Muscle layer of colon (tissue), 2 donors: Measurements from ENCODE around the gene TAGLN.

Source experiments
- H3K27ac ChIP-seq: one replicate; pipeline ENCODE4 v1.7.0; 2013; ENCODE audit warnings: low read depth, mild to moderate bottlenecking, low read length, moderate library complexity
- H3K27me3 ChIP-seq, 2 donors: one replicate each; pipeline ENCODE4 v1.7.0; 2013; ENCODE audit warnings: low read length in 2 of 2, mild to moderate bottlenecking in 2 of 2; ENCODE audit not compliant: insufficient read depth in 2 of 2, control insufficient read depth in 1 of 2
- H3K36me3 ChIP-seq: one replicate; pipeline ENCODE4 v1.7.0; 2013; ENCODE audit warnings: mild to moderate bottlenecking, low read length; ENCODE audit not compliant: insufficient read depth
- H3K4me1 ChIP-seq: one replicate; pipeline ENCODE4 v1.7.0; 2013; ENCODE audit warnings: mild to moderate bottlenecking, low read length; ENCODE audit not compliant: insufficient read depth
- H3K4me3 ChIP-seq, 2 donors: one replicate each; pipeline ENCODE4 v1.7.0; 2013; ENCODE audit warnings: low read length in 2 of 2, low read depth in 1 of 2, mild to moderate bottlenecking in 1 of 2, moderate library complexity in 1 of 2
- H3K9ac ChIP-seq: one replicate; pipeline ENCODE4 v1.7.0; 2013; ENCODE audit warnings: low read length
- H3K9me3 ChIP-seq: one replicate; pipeline ENCODE4 v1.7.0; 2013; ENCODE audit warnings: mild to moderate bottlenecking, low read length
- donor health status: abdominal sarcoma.
- donor health status: Adenocarcinoma of cecum.

The TAGLN gene

DNA sequence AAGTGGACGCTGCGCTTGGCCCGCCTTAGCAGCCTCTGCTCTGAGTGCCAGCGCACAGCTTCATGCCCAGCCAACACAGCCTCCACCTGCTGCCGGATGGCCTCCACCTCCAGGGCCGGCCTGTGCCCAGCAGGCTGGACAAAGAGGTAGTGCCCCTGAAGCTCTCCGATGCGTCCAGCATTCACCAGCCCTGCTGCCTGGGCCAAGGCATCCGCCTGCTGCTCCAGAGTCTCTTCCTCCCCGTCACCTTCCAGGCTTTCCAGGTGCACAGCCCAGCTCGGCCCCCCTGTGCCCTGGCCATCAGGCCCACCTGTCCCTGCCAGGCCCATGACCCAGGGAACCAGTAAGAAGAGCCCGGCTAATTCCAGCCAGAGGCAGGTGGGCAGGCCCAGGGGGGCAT lies 30.2 kb downstream of the TAGLN start:
- Histone ChIP-seq H3K36me3 (peaks cover 41% of the 10 kb centered on the region), H3K4me1 (peaks cover 25% of the 10 kb centered on the region), H3K27me3 (no peaks in the 10 kb centered on the region), H3K9ac (no peak overlapping the region), H3K9me3 (no peaks in the 10 kb centered on the region), H3K27ac (no peak overlapping the region), H3K4me3 (no peak overlapping the region)

DNA sequence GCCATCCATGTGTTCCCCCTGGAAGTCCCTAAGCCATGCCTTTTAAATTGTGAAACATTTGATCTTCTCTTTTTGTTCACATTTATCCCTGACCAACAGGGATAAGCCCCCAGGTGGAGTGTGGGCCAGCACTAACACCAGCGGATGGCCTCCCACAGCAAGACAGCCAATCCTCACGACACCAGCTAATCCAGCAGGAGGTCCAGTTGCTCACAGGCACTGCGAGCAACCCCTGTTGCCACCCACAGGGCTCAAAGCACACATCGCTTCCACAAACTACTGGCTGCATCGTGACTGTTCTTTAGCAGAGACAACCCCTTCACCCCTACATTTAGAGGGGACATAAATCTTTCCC lies 30.7 kb downstream of the TAGLN start:
- no peak overlapping the region for H3K9ac ChIP-seq
- H3K4me3 ChIP-seq: no peak overlapping the region
- no peaks in the 10 kb centered on the region for H3K27me3 ChIP-seq
- H3K9me3 ChIP-seq: no peaks in the 10 kb centered on the region
- peaks cover 21% of the 10 kb centered on the region for H3K4me1 ChIP-seq
- H3K27ac ChIP-seq: no peak overlapping the region
- peaks cover 39% of the 10 kb centered on the region for H3K36me3 ChIP-seq

DNA sequence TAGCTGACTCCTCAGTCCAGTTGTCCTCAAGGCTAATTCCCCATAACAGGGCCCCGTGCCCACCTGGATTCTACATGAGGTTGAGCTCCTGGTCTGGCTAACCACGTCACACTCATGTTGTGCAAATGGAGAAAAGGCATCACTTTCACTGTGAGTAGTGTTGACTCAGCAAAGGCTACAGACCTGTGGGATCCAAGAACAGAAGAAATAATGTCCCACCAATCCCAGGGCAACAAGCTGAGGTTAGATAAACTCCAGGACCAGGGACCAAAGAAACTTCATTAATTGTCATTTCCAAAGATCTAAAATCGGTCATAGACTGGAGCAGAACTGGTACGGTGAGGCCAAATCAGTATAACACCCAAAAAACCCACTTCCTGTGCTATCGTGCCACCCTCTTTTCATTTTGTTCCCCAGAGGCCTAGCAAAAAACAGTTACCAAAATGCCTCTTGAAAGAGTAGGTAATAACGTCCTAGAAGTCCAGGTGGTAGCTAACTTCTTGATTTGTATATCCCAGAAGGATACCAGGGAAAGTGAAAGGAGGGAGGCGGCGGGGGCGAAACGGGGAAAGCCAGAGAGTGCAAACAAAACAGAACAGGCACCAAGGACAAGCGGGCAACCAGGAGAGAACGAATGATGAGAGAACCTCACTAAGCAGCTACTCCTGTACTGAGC lies 31.3 kb downstream of the TAGLN start:
- H3K9ac ChIP-seq: no peak overlapping the region
- no peaks in the 10 kb centered on the region for H3K9me3 ChIP-seq
- H3K27me3 ChIP-seq: no peaks in the 10 kb centered on the region
- H3K4me1 ChIP-seq: peaks cover 21% of the 10 kb centered on the region
- H3K4me3 ChIP-seq: peak overlapping the region in 1 of 2 donors; percentile 95
- peaks cover 37% of the 10 kb centered on the region for H3K36me3 ChIP-seq
- no peak overlapping the region for H3K27ac ChIP-seq

DNA sequence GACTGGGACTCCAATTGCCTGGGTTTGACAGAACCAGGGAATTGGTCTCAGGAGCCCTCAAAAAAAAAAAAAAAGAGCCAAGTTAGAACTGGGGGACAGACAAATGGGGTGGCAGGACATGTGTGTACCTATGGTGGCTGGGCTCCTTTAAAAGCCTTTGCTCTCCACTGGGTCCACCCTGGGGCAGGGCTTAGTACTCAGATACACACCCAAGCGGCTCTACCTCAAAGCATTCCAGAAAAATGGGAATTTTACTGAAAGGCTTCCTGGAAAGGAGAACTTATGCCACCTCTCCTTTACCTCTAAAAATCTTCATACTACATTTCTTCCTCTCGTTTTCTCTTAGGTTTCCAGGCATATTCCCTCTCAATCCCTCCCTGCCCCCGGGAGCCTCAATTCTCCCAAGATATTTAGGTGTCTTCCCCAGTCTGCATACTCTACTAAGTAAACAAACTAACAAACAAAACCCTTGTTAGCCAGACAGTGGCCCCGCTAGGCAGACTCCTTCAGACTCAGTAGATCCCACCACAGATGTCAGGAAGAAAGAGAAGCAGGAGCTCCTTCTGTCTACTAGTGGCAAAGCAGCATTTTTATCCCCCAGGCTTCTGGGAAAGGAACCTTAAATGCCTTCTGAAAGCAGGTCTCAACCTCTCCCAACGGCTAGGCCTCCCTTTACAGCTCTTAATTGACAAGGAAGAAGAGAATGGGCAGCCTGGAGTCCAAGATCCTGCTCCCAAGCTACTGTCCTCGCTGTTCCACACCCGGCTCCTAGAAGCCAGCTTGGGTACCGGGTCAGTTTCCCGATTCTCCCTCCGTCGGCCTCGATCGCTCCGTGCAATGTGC lies 32.0 kb downstream of the TAGLN start:
- H3K9me3 ChIP-seq: no peaks in the 10 kb centered on the region
- H3K27me3 ChIP-seq: no peaks in the 10 kb centered on the region
- H3K36me3 ChIP-seq: peaks cover 33% of the 10 kb centered on the region
- H3K27ac ChIP-seq: peak overlapping the region; percentile 100
- H3K4me1 ChIP-seq: peaks cover 21% of the 10 kb centered on the region
- peak overlapping the region; percentile 91 to 95 for H3K4me3 ChIP-seq
- peak overlapping the region; percentile 74 for H3K9ac ChIP-seq

DNA sequence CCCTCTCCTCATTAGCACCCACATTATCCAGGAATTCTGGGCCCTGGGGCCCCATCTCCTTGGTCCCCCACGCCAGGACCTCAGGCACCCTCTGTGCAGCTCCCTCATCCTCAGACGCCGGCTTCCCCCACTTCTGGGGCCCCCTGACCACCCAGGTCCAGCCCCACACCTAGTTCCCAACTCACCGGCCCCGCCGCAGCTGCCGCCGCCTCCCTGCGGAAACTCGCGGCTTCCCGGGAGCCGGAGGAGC lies 32.6 kb downstream of the TAGLN start, which contains the start of gene PCSK7:
Gene PCSK7 (minus strand): TSS at position 232 of the 250 bp plus-strand sequence. CDS start 2,229 bp downstream, outside the sequence.
- Histone ChIP-seq H3K4me3 (peak within 1 kb of the TSS; percentile 91 to 95), H3K27ac (peak within 1 kb of the TSS; percentile 100), H3K36me3 (peaks cover 30% of the 10 kb centered on the region), H3K4me1 (peaks cover 21% of the 10 kb centered on the region), H3K9me3 (no peaks in the 10 kb centered on the region), H3K27me3 (no peaks in the 10 kb centered on the region), H3K9ac (peak within 1 kb of the TSS; percentile 74)

DNA sequence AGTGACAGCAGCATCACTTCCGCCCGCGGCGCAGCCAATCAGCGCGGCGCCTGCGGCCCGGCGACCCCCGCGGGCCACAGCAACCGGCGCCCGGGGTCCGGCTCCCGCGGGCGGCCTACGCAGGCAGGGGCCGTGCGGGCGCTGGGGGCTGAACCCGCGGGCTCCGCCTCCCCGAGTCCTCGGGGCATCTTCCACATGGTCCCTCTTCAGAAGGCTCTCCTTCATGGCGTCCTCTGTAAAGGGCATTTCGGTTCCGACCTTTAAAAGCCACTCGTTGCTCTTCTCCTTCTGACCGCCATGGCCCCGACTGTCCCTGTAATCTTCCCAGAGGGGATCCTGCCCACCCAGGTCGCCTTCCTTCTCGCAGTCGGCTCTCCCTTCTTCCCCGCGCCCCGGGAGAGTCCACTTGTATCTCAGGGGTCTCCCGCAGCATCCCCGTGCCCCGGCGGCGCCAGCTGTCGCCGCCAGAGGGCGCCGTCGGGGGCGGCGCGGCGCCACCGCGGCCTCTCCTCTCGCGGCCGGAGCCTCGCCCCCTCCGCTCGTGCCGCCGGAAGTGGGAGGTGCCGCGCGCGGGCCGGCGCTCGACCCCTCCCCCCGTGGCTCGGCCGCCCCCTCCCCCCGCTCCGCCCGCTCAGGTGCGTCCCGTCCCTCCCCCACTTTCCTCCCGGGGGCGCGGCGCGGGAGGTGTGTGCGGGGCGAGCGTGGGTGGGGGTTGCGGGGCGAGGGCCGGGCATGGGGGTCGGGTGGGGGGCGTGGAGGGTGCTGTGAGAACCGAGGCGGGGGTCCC lies 33.1 kb downstream of the TAGLN start, which contains the start of gene RNF214:
Gene RNF214 (plus strand): TSS at position 580 of the 787 bp plus-strand sequence. CDS start 1,602 bp downstream, outside the sequence.
- Histone ChIP-seq H3K9ac (peak within 1 kb of the TSS; percentile 74), H3K4me3 (peak within 1 kb of the TSS; percentile 91 to 95), H3K4me1 (peaks cover 21% of the 10 kb centered on the region), H3K27me3 (no peaks in the 10 kb centered on the region), H3K27ac (peak within 1 kb of the TSS; percentile 100), H3K9me3 (no peaks in the 10 kb centered on the region), H3K36me3 (peaks cover 24% of the 10 kb centered on the region)

DNA sequence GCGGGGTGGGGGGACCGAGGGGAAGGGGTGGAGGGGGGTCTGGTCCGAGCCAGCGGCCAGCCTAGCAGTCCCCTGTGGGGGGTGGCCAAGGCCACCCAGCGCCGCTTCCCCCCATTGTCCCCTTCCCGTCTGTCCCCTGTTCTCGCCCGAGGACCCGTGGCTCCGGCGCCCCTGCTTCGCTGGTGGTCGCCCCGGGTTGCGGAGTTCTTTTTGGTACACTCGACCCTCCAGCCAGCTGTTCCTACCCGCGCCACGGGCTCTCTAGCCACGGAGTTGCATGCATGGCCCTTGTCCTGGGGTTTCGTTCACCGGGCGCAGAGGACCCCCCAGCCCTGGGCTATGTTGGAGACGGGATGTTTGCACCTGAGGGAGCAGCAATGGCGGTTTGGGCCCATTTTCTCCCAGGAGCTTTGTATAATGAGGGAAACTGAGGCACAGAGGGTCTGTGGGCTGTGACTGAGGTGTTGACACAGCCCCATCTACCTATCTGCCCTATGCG lies 33.8 kb downstream of the TAGLN start:
- no peaks in the 10 kb centered on the region for H3K27me3 ChIP-seq
- peak overlapping the region; percentile 76 to 82 for H3K4me3 ChIP-seq
- H3K9ac ChIP-seq: peak overlapping the region; percentile 56
- peak overlapping the region; percentile 86 for H3K27ac ChIP-seq
- H3K36me3 ChIP-seq: peaks cover 20% of the 10 kb centered on the region
- no peaks in the 10 kb centered on the region for H3K9me3 ChIP-seq
- H3K4me1 ChIP-seq: peaks cover 21% of the 10 kb centered on the region

DNA sequence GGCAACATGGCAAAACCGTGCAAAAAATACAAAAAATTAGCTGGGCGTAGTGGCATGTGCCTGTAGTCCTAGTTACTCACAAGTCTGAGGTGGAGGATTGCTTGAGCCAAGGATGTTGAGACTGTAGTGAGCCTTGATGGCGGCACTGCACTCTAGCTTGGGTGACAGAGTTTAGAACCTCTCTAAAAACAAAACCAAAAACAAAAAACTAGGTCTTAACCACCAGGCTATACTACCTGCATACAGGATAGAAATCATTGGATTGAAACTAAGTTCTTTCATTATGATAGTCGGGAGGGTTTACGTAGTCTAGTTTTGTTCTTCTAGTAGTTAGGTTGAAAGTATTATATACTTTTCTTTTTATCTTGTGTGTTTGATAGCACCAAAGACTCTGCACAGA lies 39.1 kb downstream of the TAGLN start:
- no peak overlapping the region for H3K4me3 ChIP-seq
- peaks cover 7% of the 10 kb centered on the region for H3K4me1 ChIP-seq
- no peak overlapping the region for H3K27ac ChIP-seq
- H3K9me3 ChIP-seq: no peaks in the 10 kb centered on the region
- no peak overlapping the region for H3K9ac ChIP-seq
- H3K36me3 ChIP-seq: peaks cover 17% of the 10 kb centered on the region
- H3K27me3 ChIP-seq: no peaks in the 10 kb centered on the region

DNA sequence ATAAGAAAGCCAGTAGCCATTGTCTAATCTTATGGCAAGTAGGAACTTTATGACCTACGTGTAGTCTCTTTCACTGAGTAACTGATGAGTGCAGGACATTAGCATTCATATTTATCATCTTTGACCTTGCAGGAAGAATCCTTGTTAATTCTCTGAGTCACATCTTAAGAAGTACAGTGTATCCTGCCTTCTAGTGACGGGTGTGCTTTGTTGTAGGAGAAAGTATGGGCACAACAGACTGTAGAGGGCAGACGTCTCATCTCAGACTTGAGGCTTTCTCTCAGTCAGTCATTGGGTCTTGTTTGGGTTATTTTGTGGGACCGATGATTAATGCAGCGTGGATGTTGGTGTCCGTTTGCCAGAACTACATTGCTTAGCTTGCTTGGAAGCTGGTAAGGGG lies 40.1 kb downstream of the TAGLN start:
- Histone ChIP-seq H3K27ac (no peak overlapping the region), H3K4me3 (no peak overlapping the region), H3K36me3 (peaks cover 25% of the 10 kb centered on the region), H3K27me3 (no peaks in the 10 kb centered on the region), H3K9me3 (no peaks in the 10 kb centered on the region), H3K9ac (no peak overlapping the region), H3K4me1 (peaks cover 1% of the 10 kb centered on the region)

DNA sequence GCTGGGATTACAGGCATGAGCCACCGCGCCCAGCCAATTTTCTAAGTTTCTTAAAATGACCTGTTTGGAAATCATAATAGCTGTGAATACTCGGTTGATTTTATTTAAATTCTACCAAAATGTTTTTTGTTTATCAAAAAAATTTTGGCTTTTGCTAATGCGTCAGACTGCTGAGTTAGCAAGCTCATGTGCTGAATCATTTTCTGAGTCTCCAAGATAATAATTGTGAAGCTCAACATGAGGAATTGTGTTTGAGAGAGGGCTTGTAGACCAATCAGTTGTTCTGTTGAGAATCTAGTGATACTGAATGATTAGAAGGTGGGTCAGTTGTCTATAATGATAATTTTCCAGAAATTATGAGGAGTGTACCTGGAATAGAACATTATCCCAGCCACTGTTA lies 49.2 kb downstream of the TAGLN start:
- H3K4me3 ChIP-seq: no peak overlapping the region
- H3K27me3 ChIP-seq: no peaks in the 10 kb centered on the region
- peaks cover 43% of the 10 kb centered on the region for H3K36me3 ChIP-seq
- H3K4me1 ChIP-seq: no peaks in the 10 kb centered on the region
- H3K9ac ChIP-seq: no peak overlapping the region
- no peaks in the 10 kb centered on the region for H3K9me3 ChIP-seq
- no peak overlapping the region for H3K27ac ChIP-seq

DNA sequence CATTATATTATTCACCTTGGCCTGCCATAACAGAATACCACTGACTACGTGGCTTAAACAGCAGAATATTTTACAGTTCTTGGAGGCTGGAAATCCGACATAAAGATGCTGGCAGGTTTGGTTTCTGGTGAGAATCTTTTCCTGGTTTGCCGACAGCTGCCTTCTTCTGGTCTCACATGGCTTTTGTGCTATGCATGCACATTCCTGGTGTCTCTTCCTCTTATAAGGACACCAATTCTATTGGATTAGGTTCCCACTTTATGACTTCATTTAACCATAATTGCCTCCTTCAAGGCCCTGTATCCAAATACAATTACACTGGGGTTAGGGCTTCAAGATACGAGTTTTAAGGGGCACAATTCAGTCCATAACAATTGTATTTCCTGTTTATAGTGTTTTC lies 50.4 kb downstream of the TAGLN start:
- Histone ChIP-seq H3K36me3 (peaks cover 34% of the 10 kb centered on the region), H3K27ac (no peak overlapping the region), H3K27me3 (no peaks in the 10 kb centered on the region), H3K4me1 (no peaks in the 10 kb centered on the region), H3K9me3 (no peaks in the 10 kb centered on the region), H3K4me3 (no peak overlapping the region), H3K9ac (no peak overlapping the region)
